Kidney tubule cell (primary cell): ENCODE data around the gene RHOXF2.

Experiments used
- DNase-seq: peaks from one replicate; pipeline ENCODE4 v3.0.0-alpha.2; 2018; ENCODE audit warnings: low spot score

Gene RHOXF2

GRCh38 chrX:120200851-120201250 is 42.4 kb downstream of the RHOXF2 start:
- DNase-seq: no peak

- no peak for DNase-seq
Observed at GRCh38 chrX:120205816-120206753, 47.7 kb downstream of the RHOXF2 start.

GRCh38 chrX:120207009-120207605 is 48.7 kb downstream of the RHOXF2 start:
- no peak for DNase-seq

- peak; percentile 61 for DNase-seq
Observed at GRCh38 chrX:120213438-120214265, 55.2 kb downstream of the RHOXF2 start.
